Sigmoid colon (tissue), 7 donors: Measurements from ENCODE around the gene BANP. TPM values are rescaled to one million over a fixed set of nuclear protein-coding genes. Genes with fewer than 3 reads are reported as not detected.

Experiments
- DNase-seq: peaks from one replicate; pipeline ENCODE4 v3.0.0-alpha.2; 2019
- H3K27ac ChIP-seq, 4 donors: fragments of 200-600 bp; sonication (generic); one replicate each; pipeline ENCODE4 v1.5.1; 2016 to 2019; ENCODE audit warnings: mild to moderate bottlenecking in 1 of 4
- H3K27me3 ChIP-seq, 3 donors: fragments of 200-600 bp; sonication (generic); one replicate each; pipeline ENCODE4 v1.5.1; 2019; ENCODE audit warnings: mild to moderate bottlenecking in 1 of 3
- H3K36me3 ChIP-seq, 4 donors: fragments of 200-600 bp; sonication (generic); one replicate each; pipeline ENCODE4 v1.5.1; 2016 to 2019
- H3K4me1 ChIP-seq, 4 donors: fragments of 200-600 bp; sonication (generic); one replicate each; pipeline ENCODE4 v1.5.1; 2017 to 2019
- H3K4me3 ChIP-seq, 4 donors: fragments of 200-600 bp; sonication (generic); one replicate each; pipeline ENCODE4 v1.5.1; 2017 to 2019; ENCODE audit warnings: mild to moderate bottlenecking in 2 of 4, moderate library complexity in 1 of 4
- H3K9me3 ChIP-seq, 4 donors: fragments of 200-600 bp in 3 of 4; sonication (generic) in 3 of 4; one replicate each; pipeline versions ENCODE4 v1.5.1 to v1.6.1; 2013 to 2019
- EP300 ChIP-seq, 4 donors: sonication (generic); formaldehyde crosslinking; IDR thresholded peaks; one replicate each; pipeline ENCODE4 v1.6.1; 2017; ENCODE audit warnings: antibody characterized with exemption in 4 of 4
- POLR2A ChIP-seq, 2 donors: fragments of 450-650 bp; IDR thresholded peaks; one replicate each; pipeline ENCODE4 v1.6.1; 2016; ENCODE audit warnings: antibody characterized with exemption in 2 of 2, mild to moderate bottlenecking in 2 of 2, moderate library complexity in 2 of 2
- POLR2AphosphoS5 ChIP-seq, 4 donors: sonication (generic); formaldehyde crosslinking; IDR thresholded peaks; one replicate each; pipeline ENCODE4 v1.6.1; 2017; ENCODE audit warnings: antibody characterized with exemption in 4 of 4
- WGBS, 2 donors: extraction: QIAGEN DNeasy Blood & Tissue Kit; methylation state at CpG; one replicate each; pipeline ENCODE4 v1.1.7; 2013; 5-methylcytosine and 5-hydroxymethylcytosine counted together
- intact Hi-C: fragments of 100-400 bp; cut with DNase I; formaldehyde crosslinking; loops from one replicate; pipeline ENCODE4 v1.15.1; 2023
- polyA plus RNA-seq, 3 donors: library from polyadenylated mRNA; stranded (reverse); fragments of 200-250 nt; gene quantifications; one replicate each; pipeline ENCODE4 v1.2.3, GENCODE V29; 2013
- total RNA-seq, 4 donors: library from RNA; depleted of rRNA; stranded (reverse); fragments of >200 nt; gene quantifications; one replicate each; pipeline ENCODE4 v1.1.0, GENCODE V29; 2016
- TF ChIP-seq, protein P1 (sequence below), 4 experiments: fragments of 450-650 bp in 3 of 4; fragments of 200-600 bp in 1 of 4; IDR thresholded peaks; one replicate each; pipeline ENCODE4 v1.5.1; 2016 to 2019; ENCODE audit warnings: antibody characterized with exemption in 4 of 4, mild to moderate bottlenecking in 3 of 4, moderate library complexity in 2 of 4
- donor health status: healthy with polysubstance abuse.
- donor health status: Bipolar disorder and iron deficiency.
- donor health status: healthy.

Gene BANP
- total and polyA plus RNA-seq, 7 donors = 8.4 to 31.0 (median 17.4) TPM

- no peaks in the 10 kb centered on the region for H3K9me3 ChIP-seq
- H3K4me3 ChIP-seq = no peak overlapping the region
- no peak for DNase-seq
- no peaks in the 10 kb centered on the region for H3K36me3 ChIP-seq
- TF ChIP-seq POLR2A (IDR thresholded peaks at IDR 0.05) (no peak), POLR2AphosphoS5 (IDR thresholded peaks at IDR 0.05) (no peak), EP300 (IDR thresholded peaks at IDR 0.05) (no peak)
- TF ChIP-seq, protein P1, sequence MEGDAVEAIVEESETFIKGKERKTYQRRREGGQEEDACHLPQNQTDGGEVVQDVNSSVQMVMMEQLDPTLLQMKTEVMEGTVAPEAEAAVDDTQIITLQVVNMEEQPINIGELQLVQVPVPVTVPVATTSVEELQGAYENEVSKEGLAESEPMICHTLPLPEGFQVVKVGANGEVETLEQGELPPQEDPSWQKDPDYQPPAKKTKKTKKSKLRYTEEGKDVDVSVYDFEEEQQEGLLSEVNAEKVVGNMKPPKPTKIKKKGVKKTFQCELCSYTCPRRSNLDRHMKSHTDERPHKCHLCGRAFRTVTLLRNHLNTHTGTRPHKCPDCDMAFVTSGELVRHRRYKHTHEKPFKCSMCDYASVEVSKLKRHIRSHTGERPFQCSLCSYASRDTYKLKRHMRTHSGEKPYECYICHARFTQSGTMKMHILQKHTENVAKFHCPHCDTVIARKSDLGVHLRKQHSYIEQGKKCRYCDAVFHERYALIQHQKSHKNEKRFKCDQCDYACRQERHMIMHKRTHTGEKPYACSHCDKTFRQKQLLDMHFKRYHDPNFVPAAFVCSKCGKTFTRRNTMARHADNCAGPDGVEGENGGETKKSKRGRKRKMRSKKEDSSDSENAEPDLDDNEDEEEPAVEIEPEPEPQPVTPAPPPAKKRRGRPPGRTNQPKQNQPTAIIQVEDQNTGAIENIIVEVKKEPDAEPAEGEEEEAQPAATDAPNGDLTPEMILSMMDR (IDR thresholded peaks at IDR 0.05) = no peak
- WGBS, 2 donors = 73 to 75% methylated on average over 27 of the region's 27 CpGs
- H3K27me3 ChIP-seq = peaks cover 0 to 21% (median 0%) of the 10 kb centered on the region in 3 donors
- intact Hi-C loops = no loop called here
- H3K27ac ChIP-seq = no peak overlapping the region
- no peaks in the 10 kb centered on the region for H3K4me1 ChIP-seq
Observed at GRCh38 chr16:87924041-87924810, 27.0 kb upstream of the BANP start.

DNA sequence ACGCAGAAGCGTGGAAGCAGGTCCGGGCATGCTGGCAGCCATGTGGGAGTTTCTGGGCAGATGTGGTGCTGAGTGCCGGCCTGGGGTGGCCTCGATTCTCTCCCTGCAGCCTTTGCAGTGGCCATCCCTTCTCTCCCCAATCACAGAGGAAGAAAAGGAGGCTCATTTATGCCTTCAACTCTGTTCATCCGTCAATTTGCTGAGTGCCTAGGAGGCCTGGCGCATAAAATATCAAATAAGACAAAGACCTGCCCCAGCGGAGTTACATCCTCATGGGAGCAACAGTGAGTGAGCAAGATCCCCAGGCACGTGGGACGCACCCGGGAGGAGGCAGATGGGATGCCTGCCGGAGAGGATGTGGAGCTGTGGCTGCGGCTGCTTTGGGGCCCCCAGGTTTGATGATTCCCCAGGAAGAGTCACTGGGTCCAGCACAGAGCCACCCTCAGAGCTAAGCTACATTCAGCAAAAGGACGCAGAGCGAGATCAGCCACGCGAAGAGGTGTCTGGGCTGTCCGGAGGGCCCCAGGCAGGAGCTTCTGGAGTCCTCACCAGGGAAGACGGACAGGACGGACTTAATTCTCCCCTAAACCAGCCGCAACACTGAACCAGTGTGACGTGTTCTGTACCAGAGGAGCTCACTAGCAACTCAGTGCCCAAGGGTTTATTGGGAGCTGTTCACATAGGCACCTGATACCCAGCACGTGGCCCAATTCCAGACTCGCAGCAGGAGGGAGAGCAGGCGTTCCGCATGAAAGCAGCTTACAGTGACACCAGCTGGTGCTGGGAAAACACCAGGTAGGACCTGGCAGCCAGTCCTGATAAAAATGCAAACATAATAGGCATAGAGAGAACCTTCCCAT is 26.2 kb upstream of the BANP start:
- no peak overlapping the region for H3K4me3 ChIP-seq
- WGBS, 2 donors = 74 to 84% methylated on average over 26 of the region's 26 CpGs
- H3K9me3 ChIP-seq = no peaks in the 10 kb centered on the region
- no peaks in the 10 kb centered on the region for H3K4me1 ChIP-seq
- TF ChIP-seq POLR2AphosphoS5 (IDR thresholded peaks at IDR 0.05) (no peak), POLR2A (IDR thresholded peaks at IDR 0.05) (no peak), EP300 (IDR thresholded peaks at IDR 0.05) (no peak)
- TF ChIP-seq, protein P1 (IDR thresholded peaks at IDR 0.05) = no peak
- intact Hi-C loops = no loop called here
- DNase-seq = no peak
- peaks cover 0 to 19% (median 0%) of the 10 kb centered on the region in 3 donors for H3K27me3 ChIP-seq
- H3K27ac ChIP-seq = no peak overlapping the region
- no peaks in the 10 kb centered on the region for H3K36me3 ChIP-seq

- no peaks in the 10 kb centered on the region for H3K4me1 ChIP-seq
- TF ChIP-seq POLR2AphosphoS5 (IDR thresholded peaks at IDR 0.05) (no peak), EP300 (IDR thresholded peaks at IDR 0.05) (no peak), POLR2A (IDR thresholded peaks at IDR 0.05) (no peak)
- TF ChIP-seq, protein P1 (IDR thresholded peaks at IDR 0.05) = no peak
- no peak overlapping the region for H3K27ac ChIP-seq
- no peak for DNase-seq
- no peaks in the 10 kb centered on the region for H3K36me3 ChIP-seq
- intact Hi-C loops = no loop called here
- WGBS, 2 donors = 67 to 78% methylated on average over 44 of the region's 44 CpGs
- H3K4me3 ChIP-seq = no peak overlapping the region
- H3K9me3 ChIP-seq = no peaks in the 10 kb centered on the region
- H3K27me3 ChIP-seq = peaks cover 0 to 22% (median 0%) of the 10 kb centered on the region in 3 donors
Observed at GRCh38 chr16:87926246-87927194, 24.7 kb upstream of the BANP start.

- Histone ChIP-seq H3K9me3 (no peaks in the 10 kb centered on the region), H3K27ac (no peak overlapping the region), H3K4me3 (no peak overlapping the region), H3K27me3 (peaks cover 0 to 28% (median 0%) of the 10 kb centered on the region in 3 donors), H3K4me1 (no peaks in the 10 kb centered on the region), H3K36me3 (no peaks in the 10 kb centered on the region)
- 19 to 31% methylated on average over 4 of the region's 4 CpGs for WGBS, 2 donors
- no peak for TF ChIP-seq EP300 (IDR thresholded peaks at IDR 0.05)
- TF ChIP-seq POLR2AphosphoS5 (IDR thresholded peaks at IDR 0.05) = no peak
- no peak for TF ChIP-seq POLR2A (IDR thresholded peaks at IDR 0.05)
- TF ChIP-seq, protein P1 (IDR thresholded peaks at IDR 0.05) = no peak
- no peak for DNase-seq
- intact Hi-C loops = no loop called here
Observed at GRCh38 chr16:87927195-87927562, 24.1 kb upstream of the BANP start.
